OCI-LY3 (cell line): Measurements from ENCODE around the gene SLC28A1.
A peak's percentile ranks its signal among the peaks of the same experiment; 100 is the strongest.

Source experiments
- H2AFZ ChIP-seq: fragments of 200-600, 300-600 bp; shearing (Covaris generic); 2 replicates; pipeline ENCODE4 v1.6.0; 2014; ENCODE audit warnings: antibody characterized with exemption, low read depth, low read length
- H3K27ac ChIP-seq: fragments of 200-600, 300-600 bp; sonication (generic); 2 replicates; pipeline ENCODE4 v1.5.1; 2014; ENCODE audit warnings: mild to moderate bottlenecking, low read length, moderate library complexity, mixed read lengths
- H3K27me3 ChIP-seq: fragments of 200-600, 300-600 bp; sonication (generic); 2 replicates; pipeline ENCODE4 v1.6.1; 2014; ENCODE audit warnings: low read depth, low read length, mixed read lengths
- H3K36me3 ChIP-seq: fragments of 200-600, 300-600 bp; sonication (generic); replicated peaks from 2 replicates; pipeline ENCODE3; 2014; ENCODE audit warnings: low read depth, low read length, mixed read lengths
- H3K4me1 ChIP-seq: fragments of 300-600, 200-600 bp; sonication (generic); 2 replicates; pipeline ENCODE4 v1.6.1; 2014; ENCODE audit warnings: low read length, mixed read lengths
- H3K4me2 ChIP-seq: fragments of 200-600, 300-600 bp; sonication (generic); 2 replicates; pipeline ENCODE4 v1.6.1; 2014; ENCODE audit warnings: low read length, mixed read lengths
- H3K4me3 ChIP-seq: fragments of 300-600, 200-600 bp; sonication (generic); 2 replicates; pipeline ENCODE4 v1.5.1; 2014; ENCODE audit warnings: antibody characterized with exemption, mild to moderate bottlenecking, low read length, moderate library complexity
- H3K79me2 ChIP-seq: fragments of 300-600, 200-600 bp; shearing (Covaris generic); 2 replicates; pipeline ENCODE4 v1.6.1; 2014; ENCODE audit warnings: mild to moderate bottlenecking, low read length, mixed read lengths
- H3K9ac ChIP-seq: fragments of 300-600, 200-600 bp; shearing (Covaris generic); 2 replicates; pipeline ENCODE4 v1.6.0; 2014; ENCODE audit warnings: mild to moderate bottlenecking, low read length, moderate library complexity
- H3K9me3 ChIP-seq: fragments of 200-600, 300-600 bp; shearing (Covaris generic); 2 replicates; pipeline ENCODE4 v1.6.1; 2014; ENCODE audit warnings: low read length, mixed read lengths; ENCODE audit not compliant: insufficient read depth
- H4K20me1 ChIP-seq: fragments of 200-600, 300-600 bp; sonication (generic); 2 replicates; pipeline ENCODE4 v1.6.1; 2016; ENCODE audit warnings: low read length, mixed read lengths; ENCODE audit not compliant: insufficient read depth
- EZH2phosphoT487 ChIP-seq: fragments of 200-600 bp; shearing (Covaris generic); IDR thresholded peaks from 2 replicates; pipeline ENCODE4 v1.6.1; 2018; ENCODE audit warnings: antibody characterized with exemption, mixed run types, low read depth
- TF ChIP-seq, protein P1 (sequence below): fragments of 200-600, 300-600 bp; sonication (generic); IDR thresholded peaks from 2 replicates; pipeline ENCODE4 v1.5.1; 2014; ENCODE audit warnings: antibody characterized with exemption, low read length, low read depth

SLC28A1 gene

DNA sequence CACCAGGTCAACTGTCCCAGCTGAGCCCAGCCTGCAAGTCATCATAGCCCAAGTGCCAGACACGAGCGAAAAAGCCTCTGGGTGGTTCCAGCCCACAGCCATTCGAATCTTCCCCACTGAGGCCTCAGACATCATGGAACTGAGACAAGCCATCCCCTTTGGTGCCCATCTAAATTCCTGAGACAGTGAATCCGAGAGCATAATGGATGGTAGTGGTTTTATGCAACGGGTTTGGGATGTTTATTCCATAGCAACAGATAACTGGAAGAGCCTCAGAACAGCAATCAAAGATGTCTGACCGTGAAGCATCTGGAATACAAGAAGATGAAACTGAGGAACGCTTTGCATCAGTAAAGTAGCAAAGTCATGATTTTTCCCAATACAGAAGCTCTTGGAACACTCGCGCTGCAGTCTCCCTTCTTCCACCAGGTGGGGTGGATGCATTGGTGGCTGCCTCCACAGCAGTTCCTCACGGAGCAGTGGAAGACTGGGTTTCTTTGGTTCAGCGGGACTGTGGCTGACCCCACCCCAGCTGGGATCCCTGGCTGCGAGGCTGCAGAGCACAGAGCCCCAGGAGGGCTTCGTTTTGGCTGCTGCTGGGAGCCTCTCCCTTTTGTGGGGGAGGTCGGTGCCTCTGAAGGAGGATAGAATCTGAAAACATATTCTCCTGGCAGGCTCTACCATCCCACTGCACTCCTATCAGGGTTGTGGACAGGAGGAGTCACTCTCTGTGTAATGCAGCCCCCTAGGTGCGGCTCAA lies 70.8 kb downstream of the SLC28A1 start:
- no peaks in the 10 kb centered on the region for H3K36me3 ChIP-seq
- no peak for TF ChIP-seq EZH2phosphoT487
- TF ChIP-seq, protein P1, sequence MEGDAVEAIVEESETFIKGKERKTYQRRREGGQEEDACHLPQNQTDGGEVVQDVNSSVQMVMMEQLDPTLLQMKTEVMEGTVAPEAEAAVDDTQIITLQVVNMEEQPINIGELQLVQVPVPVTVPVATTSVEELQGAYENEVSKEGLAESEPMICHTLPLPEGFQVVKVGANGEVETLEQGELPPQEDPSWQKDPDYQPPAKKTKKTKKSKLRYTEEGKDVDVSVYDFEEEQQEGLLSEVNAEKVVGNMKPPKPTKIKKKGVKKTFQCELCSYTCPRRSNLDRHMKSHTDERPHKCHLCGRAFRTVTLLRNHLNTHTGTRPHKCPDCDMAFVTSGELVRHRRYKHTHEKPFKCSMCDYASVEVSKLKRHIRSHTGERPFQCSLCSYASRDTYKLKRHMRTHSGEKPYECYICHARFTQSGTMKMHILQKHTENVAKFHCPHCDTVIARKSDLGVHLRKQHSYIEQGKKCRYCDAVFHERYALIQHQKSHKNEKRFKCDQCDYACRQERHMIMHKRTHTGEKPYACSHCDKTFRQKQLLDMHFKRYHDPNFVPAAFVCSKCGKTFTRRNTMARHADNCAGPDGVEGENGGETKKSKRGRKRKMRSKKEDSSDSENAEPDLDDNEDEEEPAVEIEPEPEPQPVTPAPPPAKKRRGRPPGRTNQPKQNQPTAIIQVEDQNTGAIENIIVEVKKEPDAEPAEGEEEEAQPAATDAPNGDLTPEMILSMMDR, result peak; percentile 66
- H3K4me2 ChIP-seq, result peak overlapping the region; percentile 5; the same call in 1 of the 2 replicates
- H3K4me3 ChIP-seq, result no peak overlapping the region
- H2AFZ ChIP-seq, result no peak overlapping the region
- H4K20me1 ChIP-seq, result no peaks in the 10 kb centered on the region
- peaks cover 5% of the 10 kb centered on the region for H3K27me3 ChIP-seq
- peaks cover 4% of the 10 kb centered on the region; the same call in 1 of the 2 replicates for H3K4me1 ChIP-seq
- no peak overlapping the region for H3K9ac ChIP-seq
- no peaks in the 10 kb centered on the region for H3K9me3 ChIP-seq
- H3K79me2 ChIP-seq, result no peaks in the 10 kb centered on the region
- no peak overlapping the region for H3K27ac ChIP-seq

DNA sequence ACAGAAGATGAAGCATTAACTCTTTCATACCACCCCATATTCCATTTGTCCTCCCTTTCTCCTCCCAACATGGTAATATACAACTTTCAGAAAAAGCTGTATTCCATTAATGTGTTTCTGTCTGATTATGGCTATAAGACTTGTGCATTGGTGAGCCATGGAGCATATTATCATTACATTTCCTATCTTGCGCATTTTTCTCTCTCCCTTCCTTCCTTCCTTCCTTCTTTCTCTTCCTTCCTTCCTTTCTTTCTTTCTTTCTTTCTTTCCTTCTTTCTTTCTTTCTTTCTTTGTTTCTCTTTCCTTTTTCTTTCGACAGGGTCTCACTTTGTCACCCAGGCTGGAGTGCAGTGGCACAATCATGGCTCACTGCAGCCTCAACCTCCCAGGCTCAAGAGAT lies 71.7 kb downstream of the SLC28A1 start:
- Histone ChIP-seq H3K36me3 (no peaks in the 10 kb centered on the region), H3K4me1 (peaks cover 4% of the 10 kb centered on the region; the same call in 1 of the 2 replicates), H3K27me3 (peaks cover 5% of the 10 kb centered on the region), H3K9me3 (no peaks in the 10 kb centered on the region), H3K27ac (no peak overlapping the region), H3K79me2 (no peaks in the 10 kb centered on the region), H2AFZ (no peak overlapping the region), H3K4me2 (no peak overlapping the region), H4K20me1 (no peaks in the 10 kb centered on the region), H3K4me3 (no peak overlapping the region), H3K9ac (no peak overlapping the region)
- TF ChIP-seq, protein P1, result no peak
- no peak for TF ChIP-seq EZH2phosphoT487

DNA sequence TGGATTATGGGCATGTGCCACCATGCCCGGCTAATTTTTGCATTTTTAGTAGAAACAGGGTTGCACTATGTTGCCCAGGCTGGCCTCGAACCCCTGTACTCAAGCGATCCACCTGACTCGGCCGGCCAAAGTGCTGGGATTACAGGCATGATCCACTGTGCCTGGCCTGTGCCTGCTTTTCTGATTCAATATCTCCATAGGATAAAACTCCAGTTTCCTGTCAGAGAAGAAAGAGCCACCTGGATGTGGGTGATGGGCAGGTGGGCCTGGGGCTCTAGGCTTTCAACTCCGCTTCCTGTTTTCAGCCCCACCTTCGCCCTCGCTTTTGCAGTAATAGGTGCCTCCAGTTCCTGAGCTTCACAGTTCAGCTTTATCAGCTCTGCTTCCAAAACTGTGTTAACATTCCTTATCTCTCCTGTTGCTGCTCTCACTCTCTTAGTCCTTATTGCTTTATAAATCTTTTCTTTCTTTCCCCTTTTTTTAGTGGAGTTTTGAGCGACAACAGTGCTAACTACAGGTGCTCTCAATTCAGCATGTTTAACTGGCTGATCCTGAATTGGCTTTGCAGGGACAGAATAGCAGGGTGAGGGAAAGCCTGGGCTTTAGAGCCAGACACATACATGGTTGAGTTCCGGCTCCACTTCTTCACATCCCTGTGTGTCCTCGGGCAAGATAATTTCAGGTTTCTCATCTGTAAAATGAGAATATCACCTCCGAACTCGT lies 76.1 kb downstream of the SLC28A1 start:
- Histone ChIP-seq H3K9ac (no peak overlapping the region), H3K79me2 (no peaks in the 10 kb centered on the region), H2AFZ (no peak overlapping the region), H3K4me3 (no peak overlapping the region), H3K9me3 (no peaks in the 10 kb centered on the region), H3K4me1 (peaks cover 4% of the 10 kb centered on the region; the same call in 1 of the 2 replicates), H3K4me2 (no peak overlapping the region), H3K36me3 (no peaks in the 10 kb centered on the region), H3K27ac (no peak overlapping the region), H4K20me1 (no peaks in the 10 kb centered on the region), H3K27me3 (peaks cover 5% of the 10 kb centered on the region)
- TF ChIP-seq, protein P1, result no peak
- no peak for TF ChIP-seq EZH2phosphoT487

DNA sequence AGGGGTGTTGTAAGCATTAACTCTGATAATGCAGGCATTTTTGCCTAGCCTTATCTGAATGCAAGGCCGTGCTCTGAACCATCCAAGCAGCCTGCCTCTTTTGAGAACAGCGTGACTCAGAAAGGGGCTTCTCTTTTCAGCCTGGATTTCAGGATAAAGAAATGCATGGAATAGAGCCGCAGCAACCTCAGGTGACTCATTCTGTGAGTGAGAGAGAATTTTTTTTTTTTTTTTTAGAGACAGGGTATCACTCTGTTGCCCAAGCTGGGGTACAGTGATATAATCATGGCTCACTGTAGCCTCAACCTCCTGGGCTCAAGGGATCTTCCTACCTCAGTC lies 76.6 kb downstream of the SLC28A1 start:
- Histone ChIP-seq H3K27me3 (peaks cover 2% of the 10 kb centered on the region), H3K79me2 (no peaks in the 10 kb centered on the region), H3K9ac (no peak overlapping the region), H3K36me3 (no peaks in the 10 kb centered on the region), H4K20me1 (no peaks in the 10 kb centered on the region), H3K4me1 (peaks cover 4% of the 10 kb centered on the region; the same call in 1 of the 2 replicates), H3K4me2 (no peak overlapping the region), H2AFZ (no peak overlapping the region), H3K4me3 (no peak overlapping the region), H3K27ac (no peak overlapping the region), H3K9me3 (no peaks in the 10 kb centered on the region)
- TF ChIP-seq EZH2phosphoT487, result no peak
- TF ChIP-seq, protein P1, result no peak
